ENCODE data around the gene TUT7. TPM values are rescaled to one million over a fixed set of nuclear protein-coding genes. Genes with fewer than 3 reads are reported as not detected.

TUT7 gene
- total RNA-seq, 1 donor from 2014 or later, result 34.0 TPM

DNA sequence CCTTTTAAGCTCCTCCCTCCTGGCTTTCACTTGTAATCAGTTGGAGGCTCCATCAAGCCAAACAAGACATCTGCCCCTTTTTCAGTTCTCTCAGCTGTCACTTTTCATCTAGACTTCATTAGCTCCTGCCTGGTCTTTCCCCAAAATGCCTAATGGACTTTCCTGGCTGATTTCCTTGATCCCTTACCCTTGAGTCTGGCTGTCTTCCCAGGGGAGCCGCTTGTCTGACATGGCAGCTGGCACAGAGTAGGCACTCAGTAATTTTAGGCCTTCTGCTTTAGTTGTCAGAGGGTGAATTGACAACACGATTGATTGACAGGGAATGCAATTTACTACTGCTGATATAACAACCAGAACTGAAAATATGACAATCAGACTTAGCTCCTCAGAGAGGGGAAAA lies 96.8 kb downstream of the TUT7 start:
- no peak for DNase-seq

DNA sequence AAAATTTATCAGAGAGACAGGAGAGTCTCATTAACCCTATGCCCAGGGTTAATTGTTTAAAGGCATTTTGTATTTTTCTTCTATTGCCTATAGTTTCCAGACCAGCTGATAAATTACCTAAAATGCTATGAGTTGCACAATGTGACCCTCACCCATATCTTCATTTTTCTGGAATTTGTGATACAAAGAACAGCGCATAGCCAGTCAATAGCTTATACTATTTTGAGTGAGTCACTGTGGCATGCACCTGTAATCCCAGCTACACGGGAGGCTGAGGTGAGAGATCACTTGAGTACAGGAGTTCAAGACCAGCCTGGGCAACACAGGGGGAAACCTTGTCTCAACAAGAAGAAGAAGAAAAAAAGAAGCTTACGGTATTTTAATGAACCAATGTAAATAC lies 97.6 kb downstream of the TUT7 start:
- no peak for DNase-seq

DNA sequence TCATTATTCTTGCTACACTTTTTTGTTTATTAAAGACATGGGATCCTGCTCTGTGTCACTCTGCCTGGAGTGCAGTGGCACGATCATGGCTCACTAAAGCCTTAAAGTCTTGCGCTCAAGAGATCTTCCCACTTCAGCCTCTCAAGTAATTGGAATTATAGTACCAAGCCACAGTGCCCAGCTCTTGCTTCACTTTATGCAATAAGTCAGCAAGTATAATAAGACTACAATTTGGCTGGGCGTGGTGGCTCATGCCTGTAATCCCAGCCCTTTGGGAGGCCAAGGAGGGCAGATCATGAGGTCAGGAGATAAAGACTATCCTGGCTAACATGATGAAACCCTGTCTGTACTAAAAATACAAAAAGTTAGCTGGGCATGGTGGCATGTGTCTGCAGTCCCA lies 100.6 kb downstream of the TUT7 start:
- DNase-seq, result no peak

DNA sequence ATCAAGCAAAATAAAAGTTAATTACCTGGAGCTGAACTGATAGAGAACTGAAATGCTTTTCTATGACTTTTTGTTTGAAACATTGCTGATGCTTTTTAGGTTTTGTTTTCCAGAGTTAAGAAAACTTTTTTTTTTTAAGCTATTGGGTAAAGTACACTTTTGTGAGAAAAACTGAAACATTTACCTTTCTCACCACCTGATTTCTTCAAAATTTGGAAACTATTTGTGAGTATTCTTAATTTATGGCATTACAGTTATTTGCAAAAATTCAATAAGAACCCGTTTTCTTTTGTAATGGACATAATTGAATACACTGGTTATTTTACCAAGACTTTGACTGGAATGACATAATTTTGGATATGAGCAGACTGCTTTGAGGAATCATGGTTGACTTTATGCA lies 101.3 kb downstream of the TUT7 start:
- no peak for DNase-seq

DNA sequence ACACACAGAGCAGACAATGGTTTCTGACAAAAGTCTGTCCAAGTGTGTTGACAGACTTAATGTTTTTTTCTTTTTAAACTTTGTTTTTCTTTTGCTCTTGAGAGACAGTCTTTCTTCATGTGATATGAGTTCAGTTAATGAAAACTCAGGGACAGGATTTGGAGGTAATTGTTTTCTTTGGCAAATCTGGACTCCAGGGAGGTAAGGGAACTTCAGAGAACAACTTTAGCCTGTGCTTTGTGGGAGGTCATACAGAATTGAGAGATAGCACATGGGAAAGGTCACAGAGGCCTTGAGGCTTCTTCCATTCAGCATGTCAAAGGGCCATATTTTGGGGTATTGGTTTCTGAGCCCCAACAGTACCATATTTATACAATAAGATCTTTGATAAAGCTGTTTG lies 104.1 kb downstream of the TUT7 start:
- no peak for DNase-seq

DNA sequence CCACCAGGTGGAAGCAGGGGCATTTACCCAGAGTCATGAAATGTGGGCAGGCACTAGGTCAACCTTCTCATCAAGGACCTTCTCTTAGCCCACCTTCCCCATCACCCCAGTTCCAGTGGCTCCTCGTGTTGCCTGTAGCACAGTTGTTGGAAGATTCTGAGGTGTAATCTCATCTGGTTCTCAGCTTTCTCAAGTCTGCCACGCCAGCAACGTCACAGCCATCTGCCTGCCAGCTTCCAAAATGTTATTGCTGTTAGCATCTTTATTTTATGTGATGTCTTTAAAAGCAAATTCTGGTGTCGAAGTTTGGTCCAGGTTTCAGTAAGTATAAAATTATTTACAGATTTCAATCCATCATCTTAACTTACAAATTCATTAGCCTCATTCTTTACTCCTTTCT lies 105.5 kb downstream of the TUT7 start:
- DNase-seq, result no peak

DNA sequence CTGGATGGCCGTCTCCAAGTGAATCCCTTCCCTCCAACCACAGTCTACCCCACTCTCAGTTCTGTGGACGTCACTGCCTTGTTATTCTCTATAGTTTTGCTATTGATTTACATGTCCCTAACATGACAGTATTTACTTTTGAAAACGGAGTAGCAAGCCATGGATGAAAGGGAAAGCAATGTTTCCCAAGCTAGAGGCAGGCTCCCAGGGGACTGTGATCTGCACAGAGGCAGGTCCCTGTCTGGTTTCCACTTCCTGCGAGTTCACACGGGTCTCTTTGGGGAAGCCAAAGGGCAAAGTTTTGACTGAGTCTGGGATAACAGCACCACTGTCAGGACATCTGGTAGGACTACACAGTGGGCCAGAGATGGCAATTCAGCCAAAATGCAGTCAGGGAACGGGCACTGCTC lies 107.5 kb downstream of the TUT7 start:
- DNase-seq, result no peak

GRCh38 chr9:86242071-86242470 lies 112.1 kb downstream of the TUT7 start:
- no peak for DNase-seq

GRCh38 chr9:86241216-86241615 lies 113.0 kb downstream of the TUT7 start:
- no peak for DNase-seq

- DNase-seq, result no peak
Observed at GRCh38 chr9:86238861-86239770, 115.1 kb downstream of the TUT7 start.

Small RNAs within 50 kb of the gene (small RNA-seq; reads per million reads assigned to genes)
- not detected for gene RN7SKP264

Other genes starting within 250 kb of the TUT7 start
- 0.62 TPM for gene C9orf153, start 94.8 kb downstream of the TUT7 start, total RNA-seq
- 94.2 TPM for gene ISCA1, start 71.9 kb downstream of the TUT7 start, total RNA-seq

All from occipital lobe (tissue), 3 donors.